Measurements from ENCODE around the gene TASP1.

TASP1 gene

GRCh38 chr20:13418263-13419229 is 220.2 kb downstream of the TASP1 start:
- Histone ChIP-seq H4K8ac (ENCODE audit: low read length) (no peak overlapping the region), H2AK5ac (ENCODE audit: low read length, severe bottlenecking) (no peak overlapping the region), H2BK120ac (ENCODE audit: low read depth, low read length) (no peak overlapping the region), H4K91ac (ENCODE audit: low read length) (no peak overlapping the region), H3K9ac (ENCODE audit: low read length) (no peak overlapping the region), H3K4me2 (ENCODE audit: low read length, poor library complexity, severe bottlenecking) (no peak overlapping the region), H2BK5ac (ENCODE audit: low read depth, low read length, poor library complexity, severe bottlenecking) (no peak overlapping the region), H3K23ac (ENCODE audit: low read length in 2 of 2) (no peak overlapping the region), H3K4ac (ENCODE audit: low read depth in 1 of 2, low read length in 2 of 2) (no peak overlapping the region), H3K36me3 (ENCODE audit: control insufficient read depth in 1 of 2, insufficient read depth in 2 of 2, low read depth in 1 of 2, low read length in 2 of 2) (no peaks in the 10 kb centered on the region), H3K79me1 (replicated peaks; ENCODE audit: low read length, poor library complexity, severe bottlenecking) (no peaks in the 10 kb centered on the region), H3K9me3 (ENCODE audit: control insufficient read depth, low read length) (no peaks in the 10 kb centered on the region), H2AFZ (ENCODE audit: low read depth, low read length) (no peak overlapping the region), H3K14ac (ENCODE audit: low read length in 2 of 2) (no peak overlapping the region), H3K4me1 (ENCODE audit: control insufficient read depth, insufficient read depth, low read depth, low read length) (no peaks in the 10 kb centered on the region), H3K4me3 (ENCODE audit: insufficient read depth in 1 of 2, low read depth in 1 of 2, low read length in 2 of 2) (no peak overlapping the region), H3K18ac (ENCODE audit: low read depth in 1 of 2, low read length in 2 of 2) (no peak overlapping the region), H2BK15ac (ENCODE audit: low read depth, poor library complexity, severe bottlenecking) (no peak overlapping the region), H3K27me3 (ENCODE audit: control insufficient read depth in 1 of 2, insufficient read depth in 1 of 2, low read length in 2 of 2) (no peaks in the 10 kb centered on the region), H3K27ac (ENCODE audit: low read length, poor library complexity, severe bottlenecking) (no peak overlapping the region), H2BK12ac (ENCODE audit: low read length in 2 of 2) (no peak overlapping the region)
- peak; percentile 29 for DNase-seq

GRCh38 chr20:13416531-13416930 is 222.2 kb downstream of the TASP1 start:
- Histone ChIP-seq H3K4me3 (ENCODE audit: insufficient read depth in 1 of 2, low read depth in 1 of 2, low read length in 2 of 2) (no peak overlapping the region), H2BK15ac (ENCODE audit: low read depth, poor library complexity, severe bottlenecking) (no peak overlapping the region), H2BK12ac (ENCODE audit: low read length in 2 of 2) (no peak overlapping the region), H3K9me3 (ENCODE audit: control insufficient read depth, low read length) (no peaks in the 10 kb centered on the region), H3K23ac (ENCODE audit: low read length in 2 of 2) (no peak overlapping the region), H3K4me1 (ENCODE audit: control insufficient read depth, insufficient read depth, low read depth, low read length) (no peaks in the 10 kb centered on the region), H2AK5ac (ENCODE audit: low read length, severe bottlenecking) (no peak overlapping the region), H3K9ac (ENCODE audit: low read length) (no peak overlapping the region), H3K4ac (ENCODE audit: low read depth in 1 of 2, low read length in 2 of 2) (no peak overlapping the region), H3K4me2 (ENCODE audit: low read length, poor library complexity, severe bottlenecking) (no peak overlapping the region), H3K27ac (ENCODE audit: low read length, poor library complexity, severe bottlenecking) (no peak overlapping the region), H2AFZ (ENCODE audit: low read depth, low read length) (no peak overlapping the region), H3K27me3 (ENCODE audit: control insufficient read depth in 1 of 2, insufficient read depth in 1 of 2, low read length in 2 of 2) (no peaks in the 10 kb centered on the region), H4K8ac (ENCODE audit: low read length) (no peak overlapping the region), H3K79me1 (replicated peaks; ENCODE audit: low read length, poor library complexity, severe bottlenecking) (peaks cover 2% of the 10 kb centered on the region), H2BK5ac (ENCODE audit: low read depth, low read length, poor library complexity, severe bottlenecking) (no peak overlapping the region), H3K36me3 (ENCODE audit: control insufficient read depth in 1 of 2, insufficient read depth in 2 of 2, low read depth in 1 of 2, low read length in 2 of 2) (no peaks in the 10 kb centered on the region), H3K14ac (ENCODE audit: low read length in 2 of 2) (no peak overlapping the region), H3K18ac (ENCODE audit: low read depth in 1 of 2, low read length in 2 of 2) (no peak overlapping the region), H2BK120ac (ENCODE audit: low read depth, low read length) (no peak overlapping the region), H4K91ac (ENCODE audit: low read length) (no peak overlapping the region)
- WGBS: 95% methylated on average over 3 of the region's 3 CpGs
- DNase-seq: no peak

- no peak overlapping the region for H3K9ac ChIP-seq (ENCODE audit: low read length)
- no peak overlapping the region for H3K14ac ChIP-seq (ENCODE audit: low read length in 2 of 2)
- no peak overlapping the region for H3K27ac ChIP-seq (ENCODE audit: low read length, poor library complexity, severe bottlenecking)
- no peak overlapping the region for H2BK12ac ChIP-seq (ENCODE audit: low read length in 2 of 2)
- H3K9me3 ChIP-seq (ENCODE audit: control insufficient read depth, low read length): no peaks in the 10 kb centered on the region
- no peak for DNase-seq
- H3K79me1 ChIP-seq (replicated peaks; ENCODE audit: low read length, poor library complexity, severe bottlenecking): peaks cover 2% of the 10 kb centered on the region
- H2BK5ac ChIP-seq (ENCODE audit: low read depth, low read length, poor library complexity, severe bottlenecking): no peak overlapping the region
- no peak overlapping the region for H2AFZ ChIP-seq (ENCODE audit: low read depth, low read length)
- no peak overlapping the region for H4K91ac ChIP-seq (ENCODE audit: low read length)
- H3K4me2 ChIP-seq (ENCODE audit: low read length, poor library complexity, severe bottlenecking): no peak overlapping the region
- no peak overlapping the region for H2AK5ac ChIP-seq (ENCODE audit: low read length, severe bottlenecking)
- no peak overlapping the region for H2BK15ac ChIP-seq (ENCODE audit: low read depth, poor library complexity, severe bottlenecking)
- H4K8ac ChIP-seq (ENCODE audit: low read length): no peak overlapping the region
- no peak overlapping the region for H3K4ac ChIP-seq (ENCODE audit: low read depth in 1 of 2, low read length in 2 of 2)
- H3K4me1 ChIP-seq (ENCODE audit: control insufficient read depth, insufficient read depth, low read depth, low read length): no peaks in the 10 kb centered on the region
- no peaks in the 10 kb centered on the region for H3K36me3 ChIP-seq (ENCODE audit: control insufficient read depth in 1 of 2, insufficient read depth in 2 of 2, low read depth in 1 of 2, low read length in 2 of 2)
- 100% methylated on average over 2 of the region's 3 CpGs for WGBS
- H3K18ac ChIP-seq (ENCODE audit: low read depth in 1 of 2, low read length in 2 of 2): no peak overlapping the region
- no peaks in the 10 kb centered on the region for H3K27me3 ChIP-seq (ENCODE audit: control insufficient read depth in 1 of 2, insufficient read depth in 1 of 2, low read length in 2 of 2)
- no peak overlapping the region for H3K23ac ChIP-seq (ENCODE audit: low read length in 2 of 2)
- no peak overlapping the region for H2BK120ac ChIP-seq (ENCODE audit: low read depth, low read length)
- no peak overlapping the region for H3K4me3 ChIP-seq (ENCODE audit: insufficient read depth in 1 of 2, low read depth in 1 of 2, low read length in 2 of 2)
Measured at GRCh38 chr20:13412806-13413445, 225.8 kb downstream of the TASP1 start.

- no peak overlapping the region for H3K18ac ChIP-seq (ENCODE audit: low read depth in 1 of 2, low read length in 2 of 2)
- no peak overlapping the region for H3K4ac ChIP-seq (ENCODE audit: low read depth in 1 of 2, low read length in 2 of 2)
- DNase-seq: no peak
- H3K79me1 ChIP-seq (replicated peaks; ENCODE audit: low read length, poor library complexity, severe bottlenecking): no peaks in the 10 kb centered on the region
- H2BK120ac ChIP-seq (ENCODE audit: low read depth, low read length): no peak overlapping the region
- no peaks in the 10 kb centered on the region for H3K9me3 ChIP-seq (ENCODE audit: control insufficient read depth, low read length)
- no peak overlapping the region for H2BK5ac ChIP-seq (ENCODE audit: low read depth, low read length, poor library complexity, severe bottlenecking)
- no peak overlapping the region for H4K8ac ChIP-seq (ENCODE audit: low read length)
- no peak overlapping the region for H3K27ac ChIP-seq (ENCODE audit: low read length, poor library complexity, severe bottlenecking)
- no peak overlapping the region for H3K9ac ChIP-seq (ENCODE audit: low read length)
- H2AFZ ChIP-seq (ENCODE audit: low read depth, low read length): no peak overlapping the region
- no peak overlapping the region for H2BK15ac ChIP-seq (ENCODE audit: low read depth, poor library complexity, severe bottlenecking)
- H2AK5ac ChIP-seq (ENCODE audit: low read length, severe bottlenecking): no peak overlapping the region
- WGBS: 93% methylated on average over 3 of the region's 4 CpGs
- H3K23ac ChIP-seq (ENCODE audit: low read length in 2 of 2): no peak overlapping the region
- no peak overlapping the region for H3K14ac ChIP-seq (ENCODE audit: low read length in 2 of 2)
- H3K36me3 ChIP-seq (ENCODE audit: control insufficient read depth in 1 of 2, insufficient read depth in 2 of 2, low read depth in 1 of 2, low read length in 2 of 2): no peaks in the 10 kb centered on the region
- H4K91ac ChIP-seq (ENCODE audit: low read length): no peak overlapping the region
- H3K4me2 ChIP-seq (ENCODE audit: low read length, poor library complexity, severe bottlenecking): no peak overlapping the region
- no peak overlapping the region for H3K4me3 ChIP-seq (ENCODE audit: insufficient read depth in 1 of 2, low read depth in 1 of 2, low read length in 2 of 2)
- H2BK12ac ChIP-seq (ENCODE audit: low read length in 2 of 2): no peak overlapping the region
- H3K4me1 ChIP-seq (ENCODE audit: control insufficient read depth, insufficient read depth, low read depth, low read length): no peaks in the 10 kb centered on the region
- no peaks in the 10 kb centered on the region for H3K27me3 ChIP-seq (ENCODE audit: control insufficient read depth in 1 of 2, insufficient read depth in 1 of 2, low read length in 2 of 2)
Measured at GRCh38 chr20:13404293-13404692, 234.4 kb downstream of the TASP1 start.
